Measurements from ENCODE around the gene PLOD1.
"Not testable (repeated sequence)": the region's sequence is repeated elsewhere in the genome, so short reads cannot be mapped to it uniquely, and the experiment has no call there.

PLOD1 gene

DNA sequence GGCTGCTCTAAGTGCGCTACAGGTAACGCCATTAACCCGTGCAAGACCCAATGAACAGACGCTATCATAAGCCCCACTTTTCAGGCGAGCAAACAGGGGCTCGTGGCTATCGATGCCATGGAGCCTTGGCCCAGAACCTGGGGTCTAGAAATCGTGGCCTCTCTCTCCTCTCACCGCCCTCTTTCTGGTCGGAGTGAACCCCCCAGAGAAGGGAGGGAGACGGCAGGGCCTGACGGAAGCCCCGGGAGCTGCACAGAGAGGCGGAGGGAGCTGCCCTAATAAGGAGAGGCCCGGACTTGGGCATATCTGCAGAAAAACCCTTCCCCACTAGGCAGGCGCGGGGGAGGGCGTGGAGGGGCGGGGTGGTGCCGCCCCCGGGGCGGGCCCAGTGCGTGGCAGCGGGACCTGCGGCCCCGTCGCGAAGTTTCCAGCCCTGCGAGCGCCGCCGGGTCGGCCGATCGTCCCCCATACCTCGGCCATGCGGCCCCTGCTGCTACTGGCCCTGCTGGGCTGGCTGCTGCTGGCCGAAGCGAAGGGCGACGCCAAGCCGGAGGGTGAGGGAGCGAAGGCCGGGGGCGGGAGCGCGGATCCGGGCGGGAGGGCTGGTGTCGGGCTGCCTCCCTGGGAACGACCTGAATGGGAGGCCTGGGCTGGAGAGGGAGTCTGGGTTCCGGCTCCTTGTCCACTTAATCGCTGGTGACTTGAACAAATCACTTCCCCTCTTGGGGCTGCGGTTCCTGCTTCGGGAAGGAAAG is at the start of gene PLOD1:
TSS of gene PLOD1 (plus strand) at position 416 of the 755 bp plus-strand sequence. CDS start at position 479, 63 bp downstream.
- peak within 1 kb of the TSS; percentile 82 to 85 for H3K4me3 ChIP-seq (ENCODE audit: low read depth in 1 of 2, low read length in 2 of 2)
- H3K36me3 ChIP-seq (ENCODE audit: control insufficient read depth in 1 of 2, insufficient read depth in 2 of 2, low read length in 2 of 2) = no peaks in the 10 kb centered on the region
- peaks cover 4 to 29% of the 10 kb centered on the region in 2 donors for H3K4me1 ChIP-seq (ENCODE audit: control insufficient read depth in 1 of 2, insufficient read depth in 2 of 2, low read length in 2 of 2)
- H3K27me3 ChIP-seq (ENCODE audit: low read depth, low read length) = no peaks in the 10 kb centered on the region
- H3K9me3 ChIP-seq (ENCODE audit: control insufficient read depth in 1 of 2, low read length in 2 of 2) = no peaks in the 10 kb centered on the region
- H3K27ac ChIP-seq (ENCODE audit: low read length) = peak within 1 kb of the TSS; percentile 81

DNA sequence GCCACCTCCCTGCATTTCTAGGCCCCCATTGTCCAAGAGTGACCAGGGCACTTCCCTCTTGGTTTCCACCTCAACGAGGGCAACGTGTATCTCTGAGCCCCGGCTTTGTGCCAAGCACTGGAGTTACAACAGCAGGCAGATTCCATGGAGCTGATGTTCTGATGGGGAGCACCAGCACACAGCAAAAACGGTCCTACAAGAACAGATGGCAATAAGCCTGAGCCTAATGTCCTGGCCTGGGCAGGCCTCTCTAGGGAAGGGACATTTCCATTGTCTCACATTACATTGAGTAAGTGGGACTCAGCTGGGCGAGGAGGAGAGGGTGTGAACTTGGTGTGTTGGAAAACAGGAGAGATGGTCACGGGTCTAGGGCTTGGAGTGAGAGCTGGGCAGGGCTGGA is 48.6 kb upstream of the PLOD1 start:
- Histone ChIP-seq H3K27ac (ENCODE audit: low read length) (no peak overlapping the region), H3K4me1 (ENCODE audit: control insufficient read depth in 1 of 2, insufficient read depth in 2 of 2, low read length in 2 of 2) (no peaks in the 10 kb centered on the region), H3K4me3 (ENCODE audit: low read depth in 1 of 2, low read length in 2 of 2) (no peak overlapping the region), H3K27me3 (ENCODE audit: low read depth, low read length) (no peaks in the 10 kb centered on the region), H3K9me3 (ENCODE audit: control insufficient read depth in 1 of 2, low read length in 2 of 2) (no peaks in the 10 kb centered on the region), H3K36me3 (ENCODE audit: control insufficient read depth in 1 of 2, insufficient read depth in 2 of 2, low read length in 2 of 2) (no peaks in the 10 kb centered on the region)

DNA sequence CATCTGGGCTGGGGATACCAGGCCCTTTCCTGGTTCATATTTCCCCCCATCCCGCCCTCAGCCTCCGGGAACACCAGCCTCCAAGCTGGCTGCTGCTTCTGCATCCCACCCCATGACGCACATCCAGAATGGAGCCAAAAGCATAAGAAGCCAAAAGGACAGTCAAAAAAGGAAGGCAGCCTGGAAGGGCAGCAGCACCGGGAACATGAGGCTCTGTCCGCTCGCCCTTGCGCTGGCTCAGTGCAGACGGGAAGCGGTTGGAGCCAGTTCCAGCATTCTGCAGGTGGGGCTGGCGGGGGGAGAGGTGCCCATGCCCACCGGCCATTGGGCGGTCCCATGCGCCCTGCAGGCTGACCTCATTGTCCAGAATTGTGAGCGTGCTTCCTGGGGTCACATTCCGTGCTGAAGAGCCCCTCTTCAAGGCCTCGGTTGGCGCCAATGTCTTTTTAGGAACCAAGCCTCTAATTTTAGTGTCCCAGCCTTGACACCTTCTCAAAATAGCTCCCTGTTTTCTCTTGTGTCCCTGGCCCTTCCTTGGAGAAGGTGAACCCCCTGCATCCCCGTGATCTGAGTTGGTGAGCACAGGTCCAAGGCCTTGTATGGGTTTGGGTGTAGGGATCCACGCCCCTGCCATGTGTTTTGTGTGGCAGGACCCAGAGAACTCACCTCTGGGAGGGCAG is 47.4 kb upstream of the PLOD1 start:
- no peak overlapping the region for H3K27ac ChIP-seq (ENCODE audit: low read length)
- H3K9me3 ChIP-seq (ENCODE audit: control insufficient read depth in 1 of 2, low read length in 2 of 2) = no peaks in the 10 kb centered on the region
- H3K4me1 ChIP-seq (ENCODE audit: control insufficient read depth in 1 of 2, insufficient read depth in 2 of 2, low read length in 2 of 2) = no peaks in the 10 kb centered on the region
- H3K4me3 ChIP-seq (ENCODE audit: low read depth in 1 of 2, low read length in 2 of 2) = no peak overlapping the region
- no peaks in the 10 kb centered on the region for H3K27me3 ChIP-seq (ENCODE audit: low read depth, low read length)
- no peaks in the 10 kb centered on the region for H3K36me3 ChIP-seq (ENCODE audit: control insufficient read depth in 1 of 2, insufficient read depth in 2 of 2, low read length in 2 of 2)

DNA sequence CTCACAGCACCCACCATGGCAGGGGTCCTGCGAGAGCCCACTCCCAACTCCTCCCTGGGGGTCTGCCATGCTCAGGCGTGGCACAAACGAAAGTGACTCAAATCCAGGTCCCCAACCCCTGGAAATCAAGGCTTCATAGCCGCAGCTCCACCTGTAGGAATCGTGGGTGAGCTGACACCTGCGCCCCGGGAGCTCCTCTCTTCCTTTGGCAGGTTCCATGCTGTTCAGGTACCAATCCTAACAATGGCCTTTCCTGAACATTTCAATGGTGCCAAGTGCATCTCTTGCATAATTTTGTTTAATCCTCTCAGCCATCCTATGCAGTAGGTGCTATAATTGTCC is 46.9 kb upstream of the PLOD1 start:
- H3K36me3 ChIP-seq (ENCODE audit: control insufficient read depth in 1 of 2, insufficient read depth in 2 of 2, low read length in 2 of 2) = no peaks in the 10 kb centered on the region
- no peaks in the 10 kb centered on the region for H3K27me3 ChIP-seq (ENCODE audit: low read depth, low read length)
- H3K9me3 ChIP-seq (ENCODE audit: control insufficient read depth in 1 of 2, low read length in 2 of 2) = no peaks in the 10 kb centered on the region
- H3K4me3 ChIP-seq (ENCODE audit: low read depth in 1 of 2, low read length in 2 of 2) = no peak overlapping the region
- H3K27ac ChIP-seq (ENCODE audit: low read length) = no peak overlapping the region
- no peaks in the 10 kb centered on the region for H3K4me1 ChIP-seq (ENCODE audit: control insufficient read depth in 1 of 2, insufficient read depth in 2 of 2, low read length in 2 of 2)

DNA sequence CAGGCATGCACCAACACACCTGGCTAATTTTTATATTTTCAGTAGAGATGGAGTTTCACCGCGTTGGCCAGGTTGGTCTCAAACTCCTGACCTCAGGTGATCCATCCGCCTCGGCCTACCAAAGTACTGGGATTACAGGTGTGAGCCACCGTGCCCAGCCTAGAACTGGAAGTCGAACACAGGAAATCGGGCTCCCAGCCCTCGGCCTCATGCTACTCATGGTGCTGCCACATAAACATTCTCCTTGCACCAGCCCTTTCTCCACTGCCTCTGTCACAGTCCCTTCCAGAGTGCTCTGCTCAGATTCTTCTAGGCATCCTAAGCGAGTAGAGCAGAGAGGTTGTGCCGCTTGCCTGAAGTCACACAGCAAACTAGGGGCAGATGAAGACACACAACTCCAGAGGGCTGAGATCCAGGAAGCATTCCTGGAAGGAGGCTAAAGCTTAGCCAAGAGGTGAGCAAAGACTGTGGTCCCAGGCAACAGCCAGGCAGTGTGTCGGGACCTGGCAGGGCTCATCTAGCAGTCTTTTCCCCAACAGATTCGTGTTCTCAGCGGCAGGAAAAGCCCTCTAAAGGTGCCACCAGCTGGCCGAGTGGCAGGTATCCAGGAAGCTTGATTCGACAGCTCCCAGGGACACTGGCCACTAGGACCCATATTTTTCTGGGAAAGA is 46.2 kb upstream of the PLOD1 start:
- H3K4me3 ChIP-seq (ENCODE audit: low read depth in 1 of 2, low read length in 2 of 2) = no peak overlapping the region
- no peaks in the 10 kb centered on the region for H3K36me3 ChIP-seq (ENCODE audit: control insufficient read depth in 1 of 2, insufficient read depth in 2 of 2, low read length in 2 of 2)
- H3K27me3 ChIP-seq (ENCODE audit: low read depth, low read length) = no peaks in the 10 kb centered on the region
- no peaks in the 10 kb centered on the region for H3K4me1 ChIP-seq (ENCODE audit: control insufficient read depth in 1 of 2, insufficient read depth in 2 of 2, low read length in 2 of 2)
- no peak overlapping the region for H3K27ac ChIP-seq (ENCODE audit: low read length)
- H3K9me3 ChIP-seq (ENCODE audit: control insufficient read depth in 1 of 2, low read length in 2 of 2) = no peaks in the 10 kb centered on the region

DNA sequence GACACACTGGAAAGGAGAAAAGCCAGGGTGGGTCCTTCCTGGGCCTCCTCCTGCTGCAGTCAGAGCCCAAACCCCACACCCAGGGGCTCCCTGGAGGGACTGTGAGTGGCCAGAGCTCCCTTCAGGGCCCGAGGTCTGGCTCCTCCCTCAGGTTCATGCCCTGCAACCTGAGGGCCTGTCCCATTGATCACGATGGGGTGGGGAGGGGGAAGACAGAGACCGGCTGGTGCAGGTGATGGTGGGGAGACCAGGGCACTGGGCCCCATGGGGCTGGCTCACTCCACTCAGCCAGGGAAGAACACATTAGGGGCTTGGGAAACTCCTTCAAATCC is 45.7 kb upstream of the PLOD1 start:
- no peaks in the 10 kb centered on the region for H3K4me1 ChIP-seq (ENCODE audit: control insufficient read depth in 1 of 2, insufficient read depth in 2 of 2, low read length in 2 of 2)
- H3K36me3 ChIP-seq (ENCODE audit: control insufficient read depth in 1 of 2, insufficient read depth in 2 of 2, low read length in 2 of 2) = no peaks in the 10 kb centered on the region
- no peak overlapping the region for H3K4me3 ChIP-seq (ENCODE audit: low read depth in 1 of 2, low read length in 2 of 2)
- no peak overlapping the region for H3K27ac ChIP-seq (ENCODE audit: low read length)
- no peaks in the 10 kb centered on the region for H3K9me3 ChIP-seq (ENCODE audit: control insufficient read depth in 1 of 2, low read length in 2 of 2)
- H3K27me3 ChIP-seq (ENCODE audit: low read depth, low read length) = no peaks in the 10 kb centered on the region

DNA sequence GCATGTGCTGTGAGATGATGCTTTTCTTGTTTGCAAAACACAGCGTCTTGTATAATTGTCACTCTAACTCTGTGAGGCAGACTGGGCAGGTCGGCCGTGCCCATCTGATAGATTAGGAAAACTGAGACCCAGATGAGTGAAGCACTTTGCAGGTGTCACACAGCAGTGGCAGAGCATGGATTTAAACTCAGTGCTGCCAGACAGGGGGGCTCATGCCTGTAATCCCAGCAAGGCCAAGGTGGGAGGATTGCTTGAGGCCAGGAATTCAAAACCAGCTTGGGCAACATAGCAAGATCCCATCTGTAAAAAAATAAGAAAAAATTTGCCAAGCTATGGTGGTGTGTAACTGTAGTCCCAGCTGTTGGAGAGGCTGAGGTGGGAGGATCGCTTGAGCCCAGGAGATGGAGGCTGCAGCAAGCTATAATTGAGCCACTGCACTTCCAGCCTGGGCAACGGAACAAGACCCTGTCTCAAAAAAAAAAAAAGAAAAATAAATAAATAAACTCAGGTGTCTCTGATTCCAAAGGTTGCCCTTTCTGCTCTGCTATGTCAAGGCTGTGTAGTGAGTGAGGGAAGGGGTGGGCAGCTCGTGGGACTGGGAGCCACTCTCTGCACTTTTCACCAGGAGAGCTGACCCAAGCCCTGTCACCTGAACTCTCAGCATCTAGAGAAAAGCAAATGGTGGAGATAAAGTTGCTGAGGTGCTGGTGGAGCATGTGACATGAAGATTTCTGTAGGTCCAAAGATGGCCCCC is 42.9 kb upstream of the PLOD1 start:
- Histone ChIP-seq H3K36me3 (ENCODE audit: control insufficient read depth in 1 of 2, insufficient read depth in 2 of 2, low read length in 2 of 2) (no peaks in the 10 kb centered on the region), H3K27me3 (ENCODE audit: low read depth, low read length) (no peaks in the 10 kb centered on the region), H3K4me3 (ENCODE audit: low read depth in 1 of 2, low read length in 2 of 2) (no peak overlapping the region), H3K4me1 (ENCODE audit: control insufficient read depth in 1 of 2, insufficient read depth in 2 of 2, low read length in 2 of 2) (no peaks in the 10 kb centered on the region), H3K27ac (ENCODE audit: low read length) (no peak overlapping the region), H3K9me3 (ENCODE audit: control insufficient read depth in 1 of 2, low read length in 2 of 2) (no peaks in the 10 kb centered on the region)

DNA sequence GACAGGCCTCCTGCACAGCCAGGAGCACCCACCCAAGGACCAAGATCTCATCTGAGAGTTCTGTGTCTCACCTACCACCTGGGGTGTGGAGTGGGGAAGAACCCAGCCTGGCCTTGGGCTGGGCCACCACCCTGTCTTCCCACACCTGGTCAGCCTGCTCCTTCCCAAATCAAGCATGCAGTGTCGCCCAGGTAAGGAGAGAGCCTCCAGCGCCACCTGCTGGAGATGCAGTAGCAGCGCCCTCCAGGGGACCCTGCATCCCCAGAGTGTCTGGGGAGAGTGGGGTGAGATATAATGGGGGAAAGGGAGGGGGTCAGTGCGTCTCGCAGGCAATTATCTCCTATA is 40.6 kb upstream of the PLOD1 start:
- Histone ChIP-seq H3K27me3 (ENCODE audit: low read depth, low read length) (no peaks in the 10 kb centered on the region), H3K9me3 (ENCODE audit: control insufficient read depth in 1 of 2, low read length in 2 of 2) (no peaks in the 10 kb centered on the region), H3K4me1 (ENCODE audit: control insufficient read depth in 1 of 2, insufficient read depth in 2 of 2, low read length in 2 of 2) (peaks cover 0 to 3% of the 10 kb centered on the region in 2 donors), H3K27ac (ENCODE audit: low read length) (no peak overlapping the region), H3K4me3 (ENCODE audit: low read depth in 1 of 2, low read length in 2 of 2) (no peak overlapping the region), H3K36me3 (ENCODE audit: control insufficient read depth in 1 of 2, insufficient read depth in 2 of 2, low read length in 2 of 2) (no peaks in the 10 kb centered on the region)

DNA sequence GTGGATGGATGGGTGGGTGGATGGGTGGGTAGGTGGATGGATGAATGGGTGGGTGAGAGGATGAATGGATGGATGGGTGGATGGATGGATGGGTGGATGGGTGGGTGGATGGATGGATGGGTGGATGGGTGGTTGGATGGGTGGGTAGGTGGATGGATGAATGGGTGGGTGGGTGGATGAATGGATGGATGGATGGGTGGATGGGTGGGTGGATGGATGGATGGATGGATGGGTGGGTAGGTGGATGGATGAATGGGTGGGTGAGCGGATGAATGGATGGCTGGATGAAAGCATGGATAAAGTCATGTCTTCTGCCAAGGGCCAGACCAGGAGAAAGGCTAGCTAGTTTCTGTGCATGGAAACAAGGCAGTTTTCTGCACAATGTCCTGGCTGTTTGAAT is 40.0 kb upstream of the PLOD1 start:
- not testable (repeated sequence) for H3K9me3 ChIP-seq (ENCODE audit: control insufficient read depth in 1 of 2, low read length in 2 of 2); H3K4me3 ChIP-seq (ENCODE audit: low read depth in 1 of 2, low read length in 2 of 2); H3K27ac ChIP-seq (ENCODE audit: low read length); H3K36me3 ChIP-seq (ENCODE audit: control insufficient read depth in 1 of 2, insufficient read depth in 2 of 2, low read length in 2 of 2); H3K27me3 ChIP-seq (ENCODE audit: low read depth, low read length); H3K4me1 ChIP-seq (ENCODE audit: control insufficient read depth in 1 of 2, insufficient read depth in 2 of 2, low read length in 2 of 2)

DNA sequence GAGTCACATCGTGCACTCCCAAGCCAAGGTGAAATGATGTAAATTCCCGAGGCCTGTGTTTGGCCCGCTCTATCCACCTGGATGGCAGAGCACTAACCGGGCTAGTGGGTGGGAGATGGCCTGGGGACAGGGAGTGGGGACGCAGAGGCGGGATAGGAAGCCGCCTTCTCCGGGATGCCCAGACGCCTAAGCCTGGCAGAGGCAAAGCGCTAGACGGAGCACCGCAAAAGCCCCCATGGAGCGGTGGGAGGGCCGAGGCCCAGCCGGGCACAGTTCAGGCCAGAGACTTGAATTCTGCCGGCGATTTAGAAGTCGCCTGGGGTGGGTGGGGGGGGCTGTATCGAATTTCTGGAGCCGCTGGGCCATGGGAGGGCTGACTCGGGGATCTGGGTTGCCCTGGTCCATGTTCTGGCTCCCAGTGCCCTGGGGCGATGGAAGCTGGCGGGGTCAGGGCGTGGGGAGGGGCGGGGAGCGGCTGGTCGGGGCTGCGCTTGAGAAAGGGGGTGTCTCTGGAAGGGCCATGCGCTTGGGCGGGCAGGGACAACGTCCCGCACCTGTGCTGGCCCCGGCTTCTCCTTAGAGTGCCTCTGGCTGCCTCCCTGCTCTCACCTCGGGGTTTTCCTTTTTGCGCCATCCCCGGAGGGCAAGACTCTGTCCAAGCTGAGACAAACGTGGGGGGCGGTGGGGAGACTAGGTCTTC is 36.3 kb upstream of the PLOD1 start:
- Histone ChIP-seq H3K27me3 (ENCODE audit: low read depth, low read length) (no peaks in the 10 kb centered on the region), H3K4me1 (ENCODE audit: control insufficient read depth in 1 of 2, insufficient read depth in 2 of 2, low read length in 2 of 2) (peaks cover 0 to 3% of the 10 kb centered on the region in 2 donors), H3K27ac (ENCODE audit: low read length) (no peak overlapping the region), H3K4me3 (ENCODE audit: low read depth in 1 of 2, low read length in 2 of 2) (no peak overlapping the region), H3K9me3 (ENCODE audit: control insufficient read depth in 1 of 2, low read length in 2 of 2) (no peaks in the 10 kb centered on the region), H3K36me3 (ENCODE audit: control insufficient read depth in 1 of 2, insufficient read depth in 2 of 2, low read length in 2 of 2) (no peaks in the 10 kb centered on the region)

All from muscle layer of duodenum (tissue), 2 donors.